ENCODE results near the gene GOSR1. TPM values are rescaled to one million over a fixed set of nuclear protein-coding genes. Genes with fewer than 3 reads are reported as not detected.
A peak's percentile ranks its signal among the peaks of the same experiment; 100 is the strongest.
"Not testable (repeated sequence)": the region's sequence is repeated elsewhere in the genome, so short reads cannot be mapped to it uniquely, and the experiment has no call there.

Gene GOSR1
- total RNA-seq: 10 to 100 TPM; 31.5 to 43.1 TPM

GRCh38 chr17:30477083-30477773 lies at the start of gene GOSR1:
Gene GOSR1 (plus strand): TSS chr17:30477408. CDS start chr17:30477434, 26 bp downstream.
- peak within 1 kb of the TSS; percentile 99 for H3K27ac Mint-ChIP-seq
- H3K36me3 Mint-ChIP-seq: peaks cover 10 to 16% of the 10 kb centered on the region in 2 donors
- peak; percentile 99 for ATAC-seq
- H3K9me3 Mint-ChIP-seq: no peaks in the 10 kb centered on the region
- DNase-seq (ENCODE audit: low spot score in 2 of 2): peak; percentile 85 to 92

GRCh38 chr17:30427611-30428010 lies 49.6 kb upstream of the GOSR1 start:
- no peaks in the 10 kb centered on the region for H3K9me3 Mint-ChIP-seq
- H3K36me3 Mint-ChIP-seq: peaks cover 5 to 10% of the 10 kb centered on the region in 2 donors
- no peak for ATAC-seq
- no peak for DNase-seq (ENCODE audit: low spot score in 2 of 2)
- H3K27ac Mint-ChIP-seq: peak overlapping the region in 1 of 2 donors; percentile 8

DNA sequence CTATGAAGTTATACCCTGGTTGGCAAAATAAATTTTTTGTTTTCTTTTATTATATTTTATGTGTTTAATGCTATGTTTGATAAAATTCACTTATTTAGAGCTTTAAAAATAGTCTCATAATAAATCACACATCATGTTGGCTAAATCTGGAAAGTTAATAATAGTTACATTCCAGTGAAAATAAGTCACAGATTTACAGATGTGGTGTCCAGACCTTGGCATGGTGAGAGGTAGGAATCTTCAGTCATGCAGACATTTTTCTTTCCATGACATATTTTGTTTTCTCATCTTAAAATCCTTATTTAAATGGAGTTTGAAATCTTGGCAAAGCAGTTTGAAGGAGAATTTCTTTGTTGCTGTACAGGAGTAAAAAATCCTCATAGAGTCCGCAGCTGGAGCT lies 48.1 kb upstream of the GOSR1 start:
- peaks cover 17 to 20% of the 10 kb centered on the region in 2 donors for H3K36me3 Mint-ChIP-seq

DNA sequence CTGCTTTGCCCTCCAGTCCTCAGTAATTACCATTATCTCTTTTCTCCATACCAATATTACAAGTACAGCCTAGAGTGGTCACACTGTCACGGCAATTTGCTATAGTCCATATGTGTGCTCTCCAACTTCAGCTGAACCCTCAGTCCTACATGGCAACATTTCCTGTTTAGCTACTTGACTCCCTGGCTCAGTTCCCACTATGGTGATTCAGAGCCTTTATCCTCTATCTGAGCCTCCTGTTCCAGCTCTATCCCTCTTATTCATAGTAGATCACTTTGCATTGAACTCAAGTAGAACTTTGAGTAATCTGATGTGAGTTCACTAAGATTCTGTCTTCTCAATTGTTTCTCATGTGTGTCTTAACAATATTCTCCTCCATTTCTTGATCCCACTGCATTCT lies 43.7 kb upstream of the GOSR1 start:
- no peaks in the 10 kb centered on the region for H3K9me3 Mint-ChIP-seq
- H3K27ac Mint-ChIP-seq: no peak overlapping the region
- DNase-seq (ENCODE audit: low spot score in 2 of 2): no peak
- peaks cover 19 to 20% of the 10 kb centered on the region in 2 donors for H3K36me3 Mint-ChIP-seq
- no peak for ATAC-seq

More for the DNA sequence above, 48.1 kb upstream of the GOSR1 start:
- no peak overlapping the region for H3K27ac Mint-ChIP-seq
- ATAC-seq: no peak
- no peak for DNase-seq (ENCODE audit: low spot score in 2 of 2)
- H3K9me3 Mint-ChIP-seq: no peaks in the 10 kb centered on the region

- ATAC-seq (no peak), DNase-seq (ENCODE audit: low spot score in 2 of 2) (no peak)
- peaks cover 19 to 20% of the 10 kb centered on the region in 2 donors for H3K36me3 Mint-ChIP-seq
- no peak overlapping the region for H3K27ac Mint-ChIP-seq
- H3K9me3 Mint-ChIP-seq: no peaks in the 10 kb centered on the region
Observed at GRCh38 chr17:30436729-30437128, 40.5 kb upstream of the GOSR1 start.

DNA sequence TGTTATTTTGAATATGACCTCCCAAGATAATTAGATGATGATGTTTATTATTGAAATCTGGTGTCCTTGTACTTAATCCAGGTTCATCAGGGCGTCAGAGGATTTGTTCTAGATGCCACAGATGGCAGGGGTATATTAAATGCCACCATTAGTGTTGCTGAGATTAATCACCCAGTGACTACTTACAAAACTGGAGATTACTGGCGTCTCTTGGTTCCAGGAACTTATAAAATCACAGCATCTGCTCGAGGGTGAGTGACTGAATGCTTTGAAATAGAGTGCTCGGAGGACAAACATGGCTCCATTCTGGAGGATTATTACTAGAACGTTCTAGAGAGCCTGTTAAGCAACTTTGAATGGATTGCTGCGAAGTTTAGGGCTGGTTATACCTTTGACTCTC lies 33.5 kb upstream of the GOSR1 start:
- no peaks in the 10 kb centered on the region for H3K9me3 Mint-ChIP-seq
- peaks cover 12 to 20% of the 10 kb centered on the region in 2 donors for H3K36me3 Mint-ChIP-seq
- no peak for ATAC-seq
- H3K27ac Mint-ChIP-seq: no peak overlapping the region
- no peak for DNase-seq (ENCODE audit: low spot score in 2 of 2)

DNA sequence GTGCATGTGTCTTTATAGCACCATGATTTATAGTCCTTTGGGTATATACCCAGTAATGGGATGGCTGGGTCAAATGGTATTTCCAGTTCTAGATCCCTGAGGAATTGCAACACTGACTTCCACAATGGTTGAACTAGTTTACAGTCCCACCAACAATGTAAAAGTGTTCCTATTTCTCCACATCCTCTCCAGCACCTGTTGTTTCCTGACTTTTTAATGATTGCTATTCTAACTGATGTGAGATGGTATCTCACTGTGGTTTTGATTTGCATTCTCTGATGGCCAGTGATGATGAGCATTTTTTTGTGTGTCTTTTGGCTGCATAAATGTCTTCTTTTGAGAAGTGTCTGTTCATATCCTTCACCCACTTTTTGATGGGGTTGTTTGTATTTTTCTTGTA lies 30.6 kb upstream of the GOSR1 start:
- DNase-seq (ENCODE audit: low spot score in 2 of 2); ATAC-seq; H3K9me3 Mint-ChIP-seq; H3K27ac Mint-ChIP-seq: not testable (repeated sequence)
- peaks cover 12 to 32% of the 10 kb centered on the region in 2 donors for H3K36me3 Mint-ChIP-seq

DNA sequence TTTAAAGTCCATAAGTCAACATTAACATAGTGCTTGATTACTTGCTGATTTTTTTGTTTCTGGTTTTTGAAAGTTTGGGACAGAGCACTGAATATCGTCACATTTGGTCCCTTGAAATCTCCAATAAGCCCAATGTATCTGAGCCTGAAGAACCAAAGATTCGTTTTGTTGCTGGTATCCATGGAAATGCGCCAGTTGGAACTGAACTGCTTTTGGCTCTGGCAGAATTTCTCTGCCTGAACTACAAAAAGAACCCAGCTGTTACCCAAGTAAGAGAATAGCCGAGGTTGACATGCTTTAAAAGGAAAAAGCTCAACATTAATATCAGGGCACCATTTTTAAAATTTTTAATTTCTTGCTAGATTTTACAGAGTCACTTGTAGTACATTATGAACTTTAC lies 27.7 kb upstream of the GOSR1 start:
- Mint-ChIP-seq H3K27ac (no peak overlapping the region), H3K36me3 (peaks cover 22 to 37% of the 10 kb centered on the region in 2 donors), H3K9me3 (no peaks in the 10 kb centered on the region)
- ATAC-seq: no peak
- no peak for DNase-seq (ENCODE audit: low spot score in 2 of 2)

- no peaks in the 10 kb centered on the region for H3K9me3 Mint-ChIP-seq
- H3K27ac Mint-ChIP-seq: no peak overlapping the region
- ATAC-seq (no peak), DNase-seq (ENCODE audit: low spot score in 2 of 2) (no peak)
- H3K36me3 Mint-ChIP-seq: peaks cover 24 to 32% of the 10 kb centered on the region in 2 donors
Observed at GRCh38 chr17:30450125-30451027, 26.8 kb upstream of the GOSR1 start.

- DNase-seq (ENCODE audit: low spot score in 2 of 2) (no peak), ATAC-seq (no peak)
- H3K27ac Mint-ChIP-seq: no peak overlapping the region
- peaks cover 17 to 31% of the 10 kb centered on the region in 2 donors for H3K36me3 Mint-ChIP-seq
- no peaks in the 10 kb centered on the region for H3K9me3 Mint-ChIP-seq
Observed at GRCh38 chr17:30454635-30455034, 22.6 kb upstream of the GOSR1 start.

- no peaks in the 10 kb centered on the region for H3K9me3 Mint-ChIP-seq
- ATAC-seq (no peak), DNase-seq (ENCODE audit: low spot score in 2 of 2) (no peak)
- peaks cover 11 to 17% of the 10 kb centered on the region in 2 donors for H3K36me3 Mint-ChIP-seq
- no peak overlapping the region for H3K27ac Mint-ChIP-seq
Observed at GRCh38 chr17:30458371-30458770, 18.8 kb upstream of the GOSR1 start.

DNA sequence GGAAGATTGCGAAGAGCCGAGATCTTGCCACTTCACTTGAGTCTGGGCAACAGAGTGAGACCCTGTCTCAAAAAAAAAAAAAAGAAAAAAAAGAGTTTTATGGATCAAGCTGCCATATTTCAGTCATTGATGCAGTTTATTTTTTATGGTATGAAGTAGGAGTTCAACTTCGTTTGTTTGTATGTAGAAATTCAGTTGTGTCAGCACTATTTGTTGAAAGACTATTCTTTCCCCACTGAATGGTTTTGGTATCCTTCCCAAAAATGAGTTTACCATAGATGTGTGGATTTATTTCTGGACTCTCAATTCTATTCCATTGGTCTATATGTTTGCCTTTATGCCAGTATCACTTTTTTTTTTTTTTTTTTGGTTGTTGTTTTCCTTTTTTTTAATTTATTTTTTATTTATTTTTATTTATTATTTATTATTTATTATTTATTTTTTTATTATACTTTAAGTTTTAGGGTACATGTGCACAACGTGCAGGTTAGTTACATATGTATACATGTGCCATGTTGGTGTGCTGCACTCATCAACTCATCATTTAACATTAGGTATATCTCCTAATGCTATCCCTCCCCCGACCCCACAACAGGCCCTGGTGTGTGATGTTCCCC lies 18.3 kb upstream of the GOSR1 start:
- DNase-seq (ENCODE audit: low spot score in 2 of 2); H3K27ac Mint-ChIP-seq; ATAC-seq; H3K9me3 Mint-ChIP-seq: not testable (repeated sequence)
- peaks cover 11 to 17% of the 10 kb centered on the region in 2 donors for H3K36me3 Mint-ChIP-seq

GRCh38 chr17:30468465-30468864 lies 8.7 kb upstream of the GOSR1 start:
- Mint-ChIP-seq H3K36me3 (peaks cover 0 to 4% of the 10 kb centered on the region in 2 donors), H3K9me3 (no peaks in the 10 kb centered on the region), H3K27ac (no peak overlapping the region)
- DNase-seq (ENCODE audit: low spot score in 2 of 2): no peak
- no peak for ATAC-seq

DNA sequence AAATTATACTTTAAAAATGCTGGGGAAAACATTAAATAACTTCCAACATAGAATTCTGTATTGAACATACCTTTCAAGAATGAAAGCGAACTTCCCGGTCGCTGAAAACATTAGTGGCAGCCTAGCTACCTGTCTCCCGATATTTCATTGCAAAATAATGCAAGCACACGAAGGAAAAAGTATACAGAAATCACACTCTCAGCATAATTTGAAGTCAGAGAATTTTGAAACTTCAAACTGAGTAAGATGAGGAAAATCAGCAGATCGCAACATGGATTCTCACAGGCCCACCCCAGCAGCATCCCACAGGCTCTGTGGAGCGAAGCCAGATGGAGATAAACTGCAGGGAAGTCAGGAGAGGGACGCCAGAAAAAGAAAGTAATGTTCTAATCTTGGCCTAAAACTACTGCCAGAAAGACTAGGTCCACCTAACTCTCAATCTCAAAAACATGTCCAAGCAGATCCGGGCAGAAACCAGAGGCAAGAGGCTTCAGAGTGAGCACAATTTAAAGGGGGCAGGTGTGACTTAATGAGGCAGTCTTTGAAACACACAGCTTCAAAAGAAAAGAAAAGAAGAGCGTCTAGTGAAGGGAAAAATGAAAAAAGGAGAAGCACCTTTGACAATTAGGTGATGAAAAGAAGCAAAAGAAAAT lies 4.8 kb upstream of the GOSR1 start:
- Mint-ChIP-seq H3K27ac (no peak overlapping the region), H3K9me3 (no peaks in the 10 kb centered on the region), H3K36me3 (peaks cover 3 to 4% of the 10 kb centered on the region in 2 donors)
- no peak for ATAC-seq
- DNase-seq (ENCODE audit: low spot score in 2 of 2): no peak

- ATAC-seq (no peak), DNase-seq (ENCODE audit: low spot score in 2 of 2) (no peak)
- H3K9me3 Mint-ChIP-seq: no peaks in the 10 kb centered on the region
- H3K27ac Mint-ChIP-seq: no peak overlapping the region
- H3K36me3 Mint-ChIP-seq: peaks cover 9 to 10% of the 10 kb centered on the region in 2 donors
Observed at GRCh38 chr17:30475206-30475605, 2.0 kb upstream of the GOSR1 start.

DNA sequence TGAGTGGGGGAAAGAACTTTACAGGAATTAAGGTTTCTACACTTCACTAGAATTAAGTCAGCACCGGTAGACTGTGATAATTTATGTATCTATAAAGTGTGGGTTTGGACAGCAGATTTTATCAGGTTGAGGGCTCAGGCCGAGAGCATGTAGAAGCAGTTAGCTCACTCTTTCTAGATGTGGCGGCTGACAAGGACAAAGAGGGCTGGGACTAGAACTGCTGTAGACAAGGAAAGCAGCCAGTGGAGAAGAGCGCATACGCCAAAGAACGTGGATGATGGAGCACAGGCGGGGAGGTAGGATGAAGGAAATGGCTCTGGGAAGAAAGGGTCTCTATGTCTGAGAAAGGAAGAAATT lies 504 bp upstream of the GOSR1 start:
- H3K27ac Mint-ChIP-seq: peak overlapping the region; percentile 99
- ATAC-seq: peak; percentile 28 to 37
- peaks cover 10 to 16% of the 10 kb centered on the region in 2 donors for H3K36me3 Mint-ChIP-seq
- DNase-seq (ENCODE audit: low spot score in 2 of 2): peak in 1 of 2 donors; percentile 23
- H3K9me3 Mint-ChIP-seq: no peaks in the 10 kb centered on the region

DNA sequence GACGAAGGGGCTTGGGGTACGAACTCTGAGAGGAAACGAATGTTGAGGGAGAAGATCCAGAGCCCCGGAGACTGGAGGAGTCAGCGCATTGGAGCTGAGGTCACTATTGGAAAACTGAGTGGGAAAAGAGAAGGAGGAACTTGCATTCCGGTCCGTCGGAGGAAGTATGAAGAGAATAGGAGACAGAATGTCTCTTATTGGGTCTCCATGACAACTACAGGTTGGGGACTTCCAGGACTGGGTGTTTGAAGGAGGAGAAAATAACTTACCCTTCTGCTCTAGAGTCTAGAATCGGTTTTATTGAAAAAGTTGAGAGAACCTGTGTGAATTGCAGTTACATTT lies 537 bp downstream of the GOSR1 start:
- peak; percentile 7 to 37 for ATAC-seq
- no peaks in the 10 kb centered on the region for H3K9me3 Mint-ChIP-seq
- H3K27ac Mint-ChIP-seq: peak overlapping the region; percentile 99
- DNase-seq (ENCODE audit: low spot score in 2 of 2): peak in 1 of 2 donors; percentile 5
- H3K36me3 Mint-ChIP-seq: peaks cover 10 to 18% of the 10 kb centered on the region in 2 donors

All from activated naive CD4-positive, alpha-beta T cell treated with anti-CD3 and anti-CD28 coated beads, Interleukin-2, amount 50 U/mL, for 72 hours (primary cell).